ENCODE results near the gene TRIM14.

The TRIM14 gene

GRCh38 chr9:98054376-98054951, 64.6 kb downstream of the TRIM14 start:
- TF ChIP-seq, protein P1, sequence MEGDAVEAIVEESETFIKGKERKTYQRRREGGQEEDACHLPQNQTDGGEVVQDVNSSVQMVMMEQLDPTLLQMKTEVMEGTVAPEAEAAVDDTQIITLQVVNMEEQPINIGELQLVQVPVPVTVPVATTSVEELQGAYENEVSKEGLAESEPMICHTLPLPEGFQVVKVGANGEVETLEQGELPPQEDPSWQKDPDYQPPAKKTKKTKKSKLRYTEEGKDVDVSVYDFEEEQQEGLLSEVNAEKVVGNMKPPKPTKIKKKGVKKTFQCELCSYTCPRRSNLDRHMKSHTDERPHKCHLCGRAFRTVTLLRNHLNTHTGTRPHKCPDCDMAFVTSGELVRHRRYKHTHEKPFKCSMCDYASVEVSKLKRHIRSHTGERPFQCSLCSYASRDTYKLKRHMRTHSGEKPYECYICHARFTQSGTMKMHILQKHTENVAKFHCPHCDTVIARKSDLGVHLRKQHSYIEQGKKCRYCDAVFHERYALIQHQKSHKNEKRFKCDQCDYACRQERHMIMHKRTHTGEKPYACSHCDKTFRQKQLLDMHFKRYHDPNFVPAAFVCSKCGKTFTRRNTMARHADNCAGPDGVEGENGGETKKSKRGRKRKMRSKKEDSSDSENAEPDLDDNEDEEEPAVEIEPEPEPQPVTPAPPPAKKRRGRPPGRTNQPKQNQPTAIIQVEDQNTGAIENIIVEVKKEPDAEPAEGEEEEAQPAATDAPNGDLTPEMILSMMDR (IDR thresholded peaks at IDR 0.05; ENCODE audit: insufficient read depth, low read length, poor library complexity, severe bottlenecking) = no peak
- no peak for TF ChIP-seq EZH2phosphoT487 (conservative IDR thresholded peaks at IDR 0.05; ENCODE audit: low read length)
- Histone ChIP-seq H3K27ac (ENCODE audit: low read depth, low read length) (no peak overlapping the region), H4K20me1 (ENCODE audit: low read depth, low read length) (no peaks in the 10 kb centered on the region), H3K36me3 (ENCODE audit: low read length) (no peaks in the 10 kb centered on the region; the same call in 1 of the 2 replicates), H3K9ac (ENCODE audit: low read length) (no peak overlapping the region), H3K79me2 (ENCODE audit: insufficient read depth, low read length) (peaks cover 24% of the 10 kb centered on the region), H3K4me3 (ENCODE audit: insufficient read depth, low read length, poor library complexity, severe bottlenecking) (no peak overlapping the region), H3K9me3 (ENCODE audit: insufficient read depth, low read length) (no peaks in the 10 kb centered on the region), H3F3A (ENCODE audit: insufficient read depth) (0 out of 2 replicates have a peak, but pooled peaks cover 3% of the 10 kb centered on the region), H3K4me2 (ENCODE audit: low read depth, low read length, poor library complexity, severe bottlenecking) (no peak overlapping the region), H3K9me2 (replicated peaks; ENCODE audit: insufficient read depth, low read length) (no peaks in the 10 kb centered on the region), H2AFZ (ENCODE audit: low read depth, low read length, severe bottlenecking) (no peak overlapping the region), H3K27me3 (ENCODE audit: low read length) (no peaks in the 10 kb centered on the region)

GRCh38 chr9:98050351-98050750, 68.7 kb downstream of the TRIM14 start:
- Histone ChIP-seq H3K4me2 (ENCODE audit: low read depth, low read length, poor library complexity, severe bottlenecking) (no peak overlapping the region), H3K27ac (ENCODE audit: low read depth, low read length) (no peak overlapping the region), H3K9me3 (ENCODE audit: insufficient read depth, low read length) (no peaks in the 10 kb centered on the region), H3K79me2 (ENCODE audit: insufficient read depth, low read length) (peaks cover 37% of the 10 kb centered on the region), H3F3A (ENCODE audit: insufficient read depth) (0 out of 2 replicates have a peak, but pooled peaks cover 11% of the 10 kb centered on the region), H3K36me3 (ENCODE audit: low read length) (peaks cover 12% of the 10 kb centered on the region), H2AFZ (ENCODE audit: low read depth, low read length, severe bottlenecking) (no peak overlapping the region), H3K27me3 (ENCODE audit: low read length) (no peaks in the 10 kb centered on the region), H3K9me2 (replicated peaks; ENCODE audit: insufficient read depth, low read length) (no peaks in the 10 kb centered on the region), H3K9ac (ENCODE audit: low read length) (no peak overlapping the region), H3K4me3 (ENCODE audit: insufficient read depth, low read length, poor library complexity, severe bottlenecking) (no peak overlapping the region), H4K20me1 (ENCODE audit: low read depth, low read length) (no peaks in the 10 kb centered on the region)
- TF ChIP-seq EZH2phosphoT487 (conservative IDR thresholded peaks at IDR 0.05; ENCODE audit: low read length) = no peak
- TF ChIP-seq, protein P1 (IDR thresholded peaks at IDR 0.05; ENCODE audit: insufficient read depth, low read length, poor library complexity, severe bottlenecking) = no peak

GRCh38 chr9:98049288-98050072, 69.5 kb downstream of the TRIM14 start:
- Histone ChIP-seq H3K27ac (ENCODE audit: low read depth, low read length) (no peak overlapping the region), H3K4me2 (ENCODE audit: low read depth, low read length, poor library complexity, severe bottlenecking) (no peak overlapping the region), H3K4me3 (ENCODE audit: insufficient read depth, low read length, poor library complexity, severe bottlenecking) (no peak overlapping the region), H3K9me3 (ENCODE audit: insufficient read depth, low read length) (no peaks in the 10 kb centered on the region), H3K9ac (ENCODE audit: low read length) (no peak overlapping the region), H3K9me2 (replicated peaks; ENCODE audit: insufficient read depth, low read length) (no peaks in the 10 kb centered on the region), H4K20me1 (ENCODE audit: low read depth, low read length) (no peaks in the 10 kb centered on the region), H3F3A (ENCODE audit: insufficient read depth) (0 out of 2 replicates have a peak, but pooled peaks cover 11% of the 10 kb centered on the region), H3K36me3 (ENCODE audit: low read length) (peaks cover 12% of the 10 kb centered on the region), H3K79me2 (ENCODE audit: insufficient read depth, low read length) (peaks cover 37% of the 10 kb centered on the region), H3K27me3 (ENCODE audit: low read length) (no peaks in the 10 kb centered on the region), H2AFZ (ENCODE audit: low read depth, low read length, severe bottlenecking) (no peak overlapping the region)
- TF ChIP-seq, protein P1 (IDR thresholded peaks at IDR 0.05; ENCODE audit: insufficient read depth, low read length, poor library complexity, severe bottlenecking) = no peak
- no peak for TF ChIP-seq EZH2phosphoT487 (conservative IDR thresholded peaks at IDR 0.05; ENCODE audit: low read length)

Data from SU-DHL-6 (cell line).